GM19397 (cell line): ENCODE measurements around the gene ZFYVE28.
"Not testable (repeated sequence)": the region's sequence is repeated elsewhere in the genome, so short reads cannot be mapped to it uniquely, and the experiment has no call there.

ENCODE experiments used
- ATAC-seq: cut with Tn5 transposase; IDR thresholded peaks from one replicate; pipeline ENCODE4 v1.9.1; 2021; ENCODE audit warnings: mild to moderate bottlenecking, moderate library complexity; ENCODE audit not compliant: unreplicated experiment

Gene ZFYVE28

GRCh38 chr4:2446656-2447564 lies 28.5 kb upstream of the ZFYVE28 start:
- ATAC-seq = no peak

DNA sequence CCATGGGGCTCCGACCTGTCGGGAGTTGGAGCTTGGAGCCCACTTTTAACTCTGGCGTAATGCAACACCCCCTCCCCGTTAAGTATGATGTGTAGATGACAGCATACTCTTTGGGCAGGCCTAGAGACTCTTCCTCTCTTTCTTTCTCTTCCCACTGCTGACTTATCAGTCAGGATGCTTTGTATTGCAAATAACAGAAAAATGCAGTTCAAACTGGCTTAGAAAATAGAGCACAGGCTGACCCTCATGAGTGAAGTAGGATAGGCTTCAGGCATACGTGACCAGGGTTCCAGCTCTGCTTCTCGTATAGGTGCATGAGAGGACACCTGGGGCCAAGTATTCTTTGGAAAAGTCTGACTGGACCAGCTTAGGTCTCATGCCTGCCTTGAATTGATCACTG lies 27.1 kb upstream of the ZFYVE28 start:
- no peak for ATAC-seq

GRCh38 chr4:2445130-2445529 lies 26.7 kb upstream of the ZFYVE28 start:
- ATAC-seq = no peak

- ATAC-seq = no peak
Measured at GRCh38 chr4:2443956-2444740, 25.7 kb upstream of the ZFYVE28 start.

DNA sequence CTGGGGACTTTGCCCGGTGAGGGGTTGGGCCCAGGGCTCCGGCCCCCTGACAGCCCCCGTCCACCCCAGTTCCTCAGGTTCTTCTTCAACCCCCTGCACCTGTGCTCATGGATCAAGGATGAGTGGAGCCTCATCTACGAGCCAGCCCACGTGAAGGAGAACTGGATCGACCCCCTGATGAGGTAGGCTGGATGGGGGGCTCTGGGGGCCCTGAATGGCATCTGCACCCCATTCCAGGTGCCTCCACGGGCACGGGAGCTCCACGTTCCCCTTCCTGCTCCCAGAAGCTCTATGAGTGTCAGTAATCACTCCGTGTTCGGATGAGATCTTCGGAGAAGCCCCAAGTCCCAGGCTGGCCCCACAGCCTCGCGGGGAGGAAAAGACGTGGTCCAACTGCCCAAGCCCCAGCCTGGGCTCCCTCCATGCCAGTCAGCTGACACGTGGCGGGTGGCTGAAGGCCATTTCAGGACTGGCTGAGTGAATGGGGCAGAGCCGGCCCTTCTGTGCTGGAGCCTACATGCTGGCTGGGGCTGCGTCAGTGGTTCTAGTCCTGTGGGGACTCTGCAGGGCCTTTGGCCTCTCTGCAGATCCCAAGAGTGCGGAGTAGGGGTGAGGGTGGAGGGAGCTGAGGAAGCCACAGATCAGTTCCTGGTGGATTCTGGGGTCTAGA lies 24.8 kb upstream of the ZFYVE28 start:
- ATAC-seq = no peak

GRCh38 chr4:2442175-2442993 lies 23.9 kb upstream of the ZFYVE28 start:
- no peak for ATAC-seq

DNA sequence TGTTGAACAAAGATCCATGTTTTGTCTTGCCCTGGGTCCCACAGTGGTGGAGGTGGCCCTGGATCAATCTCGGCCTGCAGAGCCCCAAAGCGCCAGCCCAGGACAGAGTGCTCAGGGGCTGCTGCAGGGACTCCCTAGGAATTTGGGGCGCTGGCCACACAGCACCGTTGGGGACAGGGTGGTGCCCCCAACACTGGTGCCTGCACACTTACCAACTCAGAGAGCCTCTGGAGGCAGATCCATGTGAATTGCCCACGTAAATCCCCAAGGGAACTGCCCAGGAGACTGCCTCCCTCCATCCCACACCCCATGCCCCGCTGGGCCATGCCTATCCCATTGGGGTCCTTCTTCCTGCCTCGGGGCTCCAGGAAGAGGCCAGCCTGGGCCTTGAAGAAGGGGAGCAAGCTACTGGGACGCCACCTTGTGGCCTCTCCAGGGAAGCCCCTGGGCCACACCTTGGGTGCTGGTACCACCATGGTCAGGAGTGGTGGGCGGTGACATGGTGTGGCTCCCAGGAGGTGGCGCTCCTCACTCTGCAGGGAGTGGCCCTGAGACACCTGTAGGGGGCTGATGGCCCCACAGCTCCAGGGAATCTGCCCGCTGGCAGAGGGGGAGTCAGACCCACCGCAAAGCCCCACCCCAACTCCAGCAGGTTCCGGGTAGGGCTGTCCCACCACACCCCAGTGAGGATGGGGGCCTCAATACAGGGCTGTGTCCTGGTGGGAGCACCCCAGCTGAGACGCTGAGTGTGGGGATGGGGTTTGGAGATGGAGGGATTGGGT lies 23.1 kb upstream of the ZFYVE28 start:
- peak; percentile 77 for ATAC-seq

DNA sequence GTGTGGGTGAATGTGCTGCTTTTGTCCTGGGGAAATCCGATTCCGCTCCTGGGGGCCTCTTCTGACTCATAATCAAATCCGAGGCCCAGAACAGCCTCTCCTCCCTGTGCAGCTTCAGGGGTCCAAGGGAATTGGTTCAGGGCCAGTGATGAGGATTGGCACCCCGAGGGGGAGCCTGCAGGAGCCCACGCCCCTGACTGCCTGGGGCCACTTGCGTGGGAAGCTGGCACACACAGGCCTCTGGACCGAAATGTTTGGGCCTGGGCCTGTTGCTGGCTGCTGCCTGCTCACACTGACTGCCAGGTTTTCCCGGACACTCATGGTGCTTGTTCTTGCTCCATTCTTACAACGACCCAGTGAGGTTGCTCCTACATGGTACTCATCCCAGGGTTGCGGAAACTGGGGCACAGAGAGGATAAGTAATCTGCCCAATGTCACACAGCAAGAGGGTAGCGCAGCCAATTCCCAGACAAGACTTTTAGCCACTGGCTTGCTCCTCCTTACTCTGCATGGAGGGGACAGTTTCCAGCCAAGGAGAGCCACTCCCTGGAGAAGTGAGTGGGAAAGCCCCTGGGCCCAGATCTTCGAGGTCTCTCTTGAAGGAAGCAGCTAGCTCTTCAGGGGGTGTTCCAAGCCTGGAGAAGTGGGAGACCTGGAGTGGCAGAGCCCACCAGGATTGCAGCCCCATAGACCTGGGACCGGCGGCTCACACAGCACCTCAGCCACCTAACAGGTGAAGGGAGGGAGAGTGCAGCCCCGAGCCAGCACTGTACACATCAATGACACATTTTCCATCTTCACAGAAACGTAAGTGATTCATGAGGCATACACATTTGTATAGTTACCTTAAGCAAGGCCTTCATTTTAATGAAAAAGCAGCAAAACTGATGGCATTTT lies 20.6 kb upstream of the ZFYVE28 start:
- no peak for ATAC-seq

GRCh38 chr4:2437475-2438215 lies 19.2 kb upstream of the ZFYVE28 start:
- ATAC-seq = no peak

DNA sequence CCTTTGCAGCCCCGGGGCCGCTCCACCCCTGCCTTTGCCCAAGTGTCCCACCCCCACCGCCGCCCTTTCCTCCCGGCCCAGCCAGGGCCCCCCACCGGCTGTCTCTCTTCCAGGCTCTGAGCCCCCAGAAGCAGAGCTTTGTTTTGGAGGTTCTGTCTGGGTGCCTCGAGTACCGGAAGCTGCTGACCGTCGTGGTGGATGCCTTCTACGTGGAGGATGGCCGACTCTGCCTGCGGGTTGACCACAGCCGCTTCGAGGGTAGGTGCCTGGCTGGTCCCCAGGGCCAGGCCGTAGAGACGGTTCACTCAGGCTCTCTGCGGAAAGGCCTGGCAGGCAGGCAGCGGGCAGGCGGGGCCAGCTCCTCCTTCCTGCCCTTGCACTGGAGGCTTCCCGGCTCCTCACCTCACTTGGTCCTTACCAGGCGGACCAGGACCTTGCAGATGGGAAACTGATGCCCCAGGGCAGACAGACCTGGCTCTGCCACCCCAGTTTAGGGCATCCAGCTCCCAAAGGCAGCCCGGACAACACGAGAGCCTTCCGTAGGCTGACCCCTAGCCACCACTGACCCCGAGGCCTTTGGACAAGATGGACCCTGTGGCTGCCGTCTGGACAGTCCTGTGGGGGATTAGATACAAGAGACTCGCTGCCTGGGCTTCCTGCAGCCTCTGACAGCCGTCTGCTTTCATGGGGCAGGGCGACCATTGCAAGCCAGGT lies 18.5 kb upstream of the ZFYVE28 start:
- no peak for ATAC-seq

GRCh38 chr4:2436301-2436700 lies 17.9 kb upstream of the ZFYVE28 start:
- ATAC-seq = no peak

- no peak for ATAC-seq
Measured at GRCh38 chr4:2434420-2434819, 16.0 kb upstream of the ZFYVE28 start.

GRCh38 chr4:2433609-2434350 lies 15.3 kb upstream of the ZFYVE28 start:
- ATAC-seq = no peak

DNA sequence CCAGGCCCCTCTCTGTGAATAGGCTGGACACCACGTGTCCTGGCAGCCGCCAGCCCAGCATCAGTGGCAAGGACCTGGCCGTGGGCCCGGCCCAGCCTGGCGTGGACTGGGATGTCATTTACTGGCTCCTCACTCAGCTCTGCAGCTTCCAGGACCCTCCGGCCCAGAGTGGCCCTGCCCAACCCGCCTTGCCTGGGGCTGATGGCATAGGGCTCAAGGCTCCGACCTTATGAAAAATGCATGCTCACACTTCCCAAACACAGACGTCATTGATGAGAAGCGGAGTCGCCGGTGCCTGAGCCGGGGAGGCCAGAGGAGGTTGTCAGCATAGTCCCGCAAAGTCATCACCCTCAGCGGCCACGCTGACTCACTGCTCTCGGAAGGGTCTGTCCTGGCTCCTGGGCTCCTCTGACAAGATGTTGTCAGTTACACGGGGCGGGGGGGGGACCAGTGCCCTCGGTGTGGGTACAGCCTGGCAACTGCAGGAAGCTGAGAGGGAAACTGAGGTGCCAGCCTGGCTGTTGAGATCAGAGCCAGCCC lies 14.6 kb upstream of the ZFYVE28 start:
- no peak for ATAC-seq

DNA sequence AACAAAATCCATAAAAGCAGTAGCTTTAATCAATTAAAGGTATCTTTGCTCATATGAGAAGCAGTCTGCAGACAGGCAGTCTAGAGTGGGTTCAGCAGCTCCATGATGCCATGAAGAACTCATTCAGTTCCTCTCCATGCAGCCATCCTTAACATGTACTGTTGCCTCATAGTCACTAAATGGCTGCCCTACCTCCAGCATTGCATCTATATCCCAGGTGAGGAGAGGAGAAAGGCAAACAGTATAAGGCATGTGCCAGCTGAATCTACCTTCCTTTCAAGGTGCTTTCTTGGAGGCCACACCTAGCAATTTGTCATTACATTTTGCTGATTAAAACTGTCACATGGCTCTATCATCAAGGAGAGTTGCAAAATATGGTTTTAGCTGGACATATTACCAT lies 13.6 kb upstream of the ZFYVE28 start:
- ATAC-seq = no peak

DNA sequence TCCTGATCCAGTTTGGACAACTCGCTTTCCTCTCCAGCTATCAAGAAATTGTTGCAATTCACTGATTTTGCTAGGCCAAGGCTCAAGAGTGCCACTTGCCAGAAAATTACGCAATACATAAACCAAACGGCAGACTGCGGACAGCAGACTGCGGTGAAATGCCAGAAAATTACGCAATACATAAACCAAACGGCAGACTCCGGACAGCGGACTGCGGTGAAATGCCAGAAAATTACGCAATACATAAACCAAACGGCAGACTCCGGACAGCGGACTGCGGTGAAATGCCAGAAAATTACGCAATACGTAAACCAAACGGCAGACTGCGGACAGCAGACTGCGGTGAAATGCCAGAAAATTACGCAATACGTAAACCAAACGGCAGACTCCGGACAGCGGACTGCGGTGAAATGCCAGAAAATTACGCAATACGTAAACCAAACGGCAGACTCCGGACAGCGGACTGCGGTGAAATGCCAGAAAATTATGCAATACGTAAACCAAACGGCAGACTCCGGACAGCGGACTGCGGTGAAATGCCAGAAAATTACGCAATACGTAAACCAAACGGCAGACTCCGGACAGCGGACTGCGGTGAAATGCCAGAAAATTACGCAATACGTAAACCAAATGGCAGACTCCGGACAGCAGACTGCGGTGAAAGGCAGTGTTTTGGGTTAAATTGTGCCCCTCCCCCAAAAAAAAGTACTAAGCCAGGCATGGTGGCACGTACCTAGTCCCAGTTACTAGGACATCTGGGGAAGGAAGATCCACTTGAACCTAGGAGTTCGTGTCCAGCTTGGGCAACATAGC lies 11.7 kb upstream of the ZFYVE28 start:
- ATAC-seq = not testable (repeated sequence)
